Measurements from ENCODE around the gene STAP2.
"Not testable (repeated sequence)": the region's sequence is repeated elsewhere in the genome, so short reads cannot be mapped to it uniquely, and the experiment has no call there.

Gene STAP2

DNA sequence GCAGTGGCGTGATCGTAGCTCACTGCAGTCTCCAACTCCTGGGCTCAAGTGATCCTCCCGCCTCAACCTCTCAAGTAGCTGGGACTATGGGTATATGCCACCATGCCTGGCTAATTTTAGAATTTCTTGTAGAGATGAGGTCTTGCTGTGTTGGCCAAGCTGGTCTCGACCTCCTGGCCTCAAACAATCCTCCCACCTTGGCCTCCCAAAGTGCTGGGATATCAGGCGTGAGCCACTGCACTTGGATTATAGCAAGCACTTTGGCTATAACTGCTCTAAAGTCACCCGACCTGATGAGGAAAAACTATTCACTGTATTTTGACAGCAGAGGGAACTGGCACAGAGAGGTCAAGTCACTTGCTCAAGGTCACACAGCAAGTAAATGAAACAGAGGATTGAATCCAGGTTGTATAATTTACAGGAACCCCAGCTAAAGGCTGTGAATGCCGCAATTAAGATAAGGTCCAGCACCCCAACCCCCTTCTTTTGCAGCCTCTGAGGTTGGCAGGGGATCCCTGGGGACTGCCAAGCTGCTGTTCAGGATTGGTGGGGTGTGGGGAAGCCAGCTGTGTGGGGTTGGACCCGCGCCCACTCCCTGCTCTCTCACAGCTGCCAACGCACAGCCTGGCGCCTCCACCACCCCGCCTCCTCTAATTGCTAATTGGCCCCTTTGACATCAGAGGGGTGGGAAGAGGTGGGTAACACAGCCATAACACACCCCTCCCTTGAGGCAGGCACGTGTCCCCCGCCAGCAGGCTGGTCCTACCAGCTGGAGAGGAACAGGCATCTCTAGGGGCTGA, 42.5 kb downstream of the STAP2 start:
- DNase-seq: no peak

DNA sequence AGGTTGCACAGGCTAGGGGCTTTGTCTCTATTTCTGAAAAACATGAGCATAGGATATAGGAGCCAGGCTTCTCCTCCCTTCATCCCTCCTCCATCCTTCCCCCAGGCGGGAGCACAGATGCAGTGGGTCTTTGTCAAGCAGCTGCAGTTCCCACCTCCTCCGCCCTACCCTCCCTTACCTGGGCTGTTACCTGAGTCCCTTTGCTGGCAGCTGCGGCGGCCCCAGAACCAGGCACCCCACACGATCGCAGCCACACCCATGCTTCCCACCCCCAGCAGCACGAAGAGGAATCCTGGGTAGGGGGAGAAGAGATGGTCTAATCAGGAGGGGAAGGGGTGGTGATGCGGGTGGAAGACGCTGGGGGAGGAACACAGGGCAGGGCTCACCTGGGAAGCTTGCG, 44.2 kb downstream of the STAP2 start:
- DNase-seq: no peak

DNA sequence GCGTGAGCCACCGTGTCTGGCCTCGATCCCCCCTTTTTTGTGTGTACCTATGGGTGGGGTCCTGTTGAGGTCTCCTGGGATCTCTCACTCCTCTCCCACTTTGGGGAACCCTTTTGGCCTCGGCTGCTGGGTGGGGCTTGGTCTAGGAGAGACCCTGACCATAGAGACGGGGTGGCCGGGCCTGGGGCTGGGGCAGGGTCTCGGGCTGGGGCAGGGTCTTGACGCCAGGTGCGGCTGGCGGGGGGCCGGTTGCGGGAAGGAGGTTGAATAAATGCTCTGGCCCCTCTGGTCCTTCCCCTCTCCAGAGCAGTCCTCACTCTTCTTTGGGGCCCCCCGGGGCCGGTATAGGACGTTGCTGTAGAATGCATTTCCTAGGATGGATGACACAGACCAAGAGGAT, 46.1 kb downstream of the STAP2 start:
- no peak for DNase-seq

DNA sequence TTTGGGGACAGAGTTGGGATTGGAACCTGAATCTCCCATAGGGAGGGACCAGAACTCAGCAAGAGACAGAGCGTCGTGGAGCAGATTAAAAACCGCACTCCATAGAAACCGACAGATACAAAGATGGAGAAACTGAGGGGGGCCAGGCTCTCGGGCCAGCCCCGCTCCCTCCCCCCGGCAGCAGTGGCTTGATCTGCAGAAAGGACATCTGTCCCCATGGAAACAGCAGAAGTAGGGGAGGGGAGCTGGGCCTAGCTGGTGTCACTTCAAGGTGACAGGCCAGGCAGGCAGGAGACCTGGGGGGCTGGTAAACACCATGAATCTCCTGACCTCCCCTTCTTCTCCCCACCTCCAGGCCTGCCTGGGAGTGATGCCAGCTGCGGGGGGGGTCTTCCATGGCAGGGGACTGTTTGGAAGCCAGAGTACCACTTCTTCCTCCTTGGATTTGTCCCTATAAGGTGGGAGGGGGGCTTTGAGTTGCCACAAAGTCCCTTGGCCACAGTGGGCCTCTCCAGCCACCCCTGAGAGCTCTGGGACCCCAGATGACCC, 47.4 kb downstream of the STAP2 start:
- DNase-seq: no peak

DNA sequence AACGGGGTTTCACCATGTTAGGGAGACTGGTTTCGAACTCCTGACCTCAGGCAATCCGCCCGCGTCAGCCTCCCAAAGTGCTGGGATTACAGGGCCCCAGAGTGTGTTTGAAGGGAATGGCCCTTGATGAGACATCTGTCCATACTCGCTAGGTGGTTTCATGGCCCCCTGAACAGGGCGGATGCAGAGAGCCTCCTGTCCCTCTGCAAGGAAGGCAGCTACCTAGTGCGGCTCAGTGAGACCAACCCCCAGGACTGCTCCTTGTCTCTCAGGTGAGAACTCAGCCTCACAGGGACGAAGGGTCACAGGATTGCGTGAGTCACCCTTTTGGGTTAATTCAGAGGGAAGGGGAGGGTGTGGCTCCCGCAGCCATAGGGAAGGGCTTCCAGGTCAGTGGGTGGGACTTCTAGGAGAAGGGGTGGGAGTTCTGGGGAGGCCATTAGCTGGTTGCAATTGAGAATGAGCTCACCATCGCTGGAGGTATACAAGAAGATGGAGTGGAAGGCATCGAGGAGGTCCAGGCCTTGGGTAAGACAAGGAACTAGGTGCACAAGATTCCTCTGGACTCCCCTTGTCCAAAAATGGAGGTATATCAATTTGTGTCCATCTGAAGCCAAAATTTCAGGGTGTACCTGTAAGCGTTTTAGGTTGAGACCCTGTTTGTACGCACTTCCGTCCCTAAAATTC, 50.4 kb downstream of the STAP2 start:
- DNase-seq: no peak

DNA sequence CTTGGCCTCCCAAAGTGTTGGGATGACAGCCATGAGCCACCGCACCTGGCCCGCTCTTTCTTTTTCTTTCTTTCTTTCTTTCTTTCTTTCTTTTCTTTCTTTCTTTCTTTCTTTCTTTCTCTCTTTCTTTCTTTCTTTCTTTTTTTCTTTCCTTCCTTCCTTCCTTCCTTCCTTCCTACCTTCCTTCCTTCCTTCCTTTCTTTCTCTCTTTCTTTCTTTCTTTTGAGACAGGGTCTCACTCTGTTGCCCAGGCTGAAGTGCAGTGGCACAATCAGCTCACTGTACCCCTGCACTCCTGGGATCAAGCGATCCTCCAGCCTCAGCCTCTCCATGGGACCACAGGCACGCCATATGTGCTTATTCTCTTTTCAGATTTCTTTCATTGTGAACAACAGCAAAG, 52.5 kb downstream of the STAP2 start:
- not testable (repeated sequence) for DNase-seq

DNA sequence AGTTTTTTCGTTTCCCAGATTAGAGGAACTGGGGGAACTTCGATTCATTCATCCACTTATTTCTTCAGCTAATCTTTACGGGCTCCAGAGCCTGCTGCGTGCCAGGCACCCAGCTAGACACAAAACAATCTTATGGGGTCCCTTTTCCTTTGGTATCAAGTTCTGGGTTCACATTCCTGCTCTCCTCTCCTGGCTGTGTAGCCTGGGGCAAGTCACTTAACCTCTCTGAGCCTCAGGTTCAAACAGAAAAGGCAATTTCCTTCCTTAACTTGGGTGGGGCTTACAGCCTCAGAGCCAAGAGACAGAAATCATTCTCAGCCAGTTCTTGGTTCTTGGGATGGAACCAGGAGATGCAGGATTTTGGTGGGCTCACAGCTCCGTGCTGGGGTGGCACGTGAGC, 53.7 kb downstream of the STAP2 start:
- no peak for DNase-seq

DNA sequence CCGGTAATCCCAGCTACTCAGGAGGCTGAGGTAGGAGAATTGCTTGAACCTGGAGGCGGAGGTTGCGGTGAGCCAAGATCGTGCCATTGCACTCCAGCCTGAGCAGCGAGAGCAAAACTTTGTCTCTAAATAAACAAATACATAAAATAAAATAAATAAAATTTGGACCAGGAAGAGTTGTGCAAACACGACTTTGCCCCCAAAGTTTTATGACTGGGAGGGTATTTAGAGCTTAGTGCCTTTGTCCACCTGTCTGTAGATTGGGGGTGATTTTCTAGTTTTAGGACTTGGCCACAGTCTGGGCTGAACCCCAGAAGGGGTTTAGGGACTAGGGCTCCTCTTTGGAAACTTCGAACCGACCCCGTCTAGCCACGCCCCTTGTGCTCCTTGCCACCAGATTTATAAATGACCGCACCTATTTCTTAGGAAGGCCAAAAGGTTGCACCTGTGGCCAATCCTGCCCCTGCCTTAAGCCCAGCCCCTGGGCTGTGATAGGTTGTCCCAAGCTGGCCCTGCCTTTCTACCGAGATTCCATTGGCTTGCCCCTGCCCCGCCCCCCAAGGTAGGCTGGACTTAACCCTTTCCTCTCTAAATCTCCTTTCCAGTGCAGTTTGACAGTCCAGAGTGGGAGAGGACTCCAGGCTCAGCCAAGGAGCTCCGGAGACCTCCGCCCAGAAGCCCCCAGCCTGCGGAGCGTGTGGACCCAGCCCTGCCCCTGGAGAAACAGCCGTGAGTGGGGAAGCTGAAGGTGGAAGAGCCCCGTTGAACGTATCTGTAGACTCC, 54.3 kb downstream of the STAP2 start:
- DNase-seq: no peak

DNA sequence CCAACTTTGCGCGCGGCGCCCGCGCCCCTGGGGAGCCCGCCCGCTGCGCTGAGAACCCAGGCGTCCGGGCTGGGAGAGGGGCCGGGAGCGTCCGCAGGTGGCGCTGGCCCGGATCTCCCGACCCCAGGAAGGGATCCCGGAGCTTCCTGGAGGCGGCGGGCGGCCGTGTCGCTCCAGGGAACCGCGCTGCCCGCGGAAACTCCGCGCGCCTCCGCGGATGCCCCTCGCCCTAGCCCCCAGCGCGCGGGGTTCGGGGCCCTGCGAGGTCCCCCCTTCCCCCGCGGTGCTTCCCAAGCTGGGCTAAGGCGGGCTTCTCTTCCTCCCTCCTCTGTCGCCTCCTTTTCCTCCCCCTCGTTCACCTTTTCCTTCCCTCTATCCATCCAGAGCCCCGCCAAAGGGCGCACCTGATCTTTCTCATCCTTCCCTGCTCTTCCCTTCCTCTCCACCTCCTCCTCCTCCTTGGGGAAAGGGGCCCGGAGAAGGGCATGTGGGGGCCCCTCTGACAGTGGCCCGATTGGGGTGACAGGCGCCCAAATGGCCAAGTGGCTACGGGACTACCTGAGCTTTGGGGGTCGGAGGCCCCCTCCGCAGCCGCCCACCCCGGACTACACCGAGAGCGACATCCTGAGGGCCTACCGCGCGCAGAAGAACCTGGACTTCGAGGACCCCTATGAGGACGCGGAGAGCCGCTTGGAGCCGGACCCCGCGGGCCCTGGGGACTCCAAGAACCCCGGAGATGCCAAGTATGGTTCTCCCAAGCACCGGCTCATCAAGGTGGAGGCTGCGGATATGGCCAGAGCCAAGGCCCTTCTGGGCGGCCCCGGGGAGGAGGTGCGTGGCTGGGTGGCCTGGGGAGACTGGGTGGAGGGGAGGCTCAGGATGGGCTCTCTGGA, 58.9 kb downstream of the STAP2 start:
- DNase-seq: no peak

DNA sequence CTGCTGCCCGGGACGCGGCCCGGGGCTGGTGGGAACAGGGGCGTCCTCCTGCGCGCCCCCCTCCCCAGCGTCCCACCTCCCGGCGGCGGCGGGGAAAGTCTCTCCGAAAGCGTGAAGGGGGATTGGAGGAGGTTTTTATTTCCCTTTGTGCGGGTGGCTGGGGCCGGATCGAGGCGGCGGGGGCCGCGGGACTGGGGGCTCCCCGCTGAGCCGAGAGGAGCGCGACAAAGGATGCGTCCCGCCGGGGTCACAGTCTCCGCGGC, 59.4 kb downstream of the STAP2 start:
- no peak for DNase-seq

DNA sequence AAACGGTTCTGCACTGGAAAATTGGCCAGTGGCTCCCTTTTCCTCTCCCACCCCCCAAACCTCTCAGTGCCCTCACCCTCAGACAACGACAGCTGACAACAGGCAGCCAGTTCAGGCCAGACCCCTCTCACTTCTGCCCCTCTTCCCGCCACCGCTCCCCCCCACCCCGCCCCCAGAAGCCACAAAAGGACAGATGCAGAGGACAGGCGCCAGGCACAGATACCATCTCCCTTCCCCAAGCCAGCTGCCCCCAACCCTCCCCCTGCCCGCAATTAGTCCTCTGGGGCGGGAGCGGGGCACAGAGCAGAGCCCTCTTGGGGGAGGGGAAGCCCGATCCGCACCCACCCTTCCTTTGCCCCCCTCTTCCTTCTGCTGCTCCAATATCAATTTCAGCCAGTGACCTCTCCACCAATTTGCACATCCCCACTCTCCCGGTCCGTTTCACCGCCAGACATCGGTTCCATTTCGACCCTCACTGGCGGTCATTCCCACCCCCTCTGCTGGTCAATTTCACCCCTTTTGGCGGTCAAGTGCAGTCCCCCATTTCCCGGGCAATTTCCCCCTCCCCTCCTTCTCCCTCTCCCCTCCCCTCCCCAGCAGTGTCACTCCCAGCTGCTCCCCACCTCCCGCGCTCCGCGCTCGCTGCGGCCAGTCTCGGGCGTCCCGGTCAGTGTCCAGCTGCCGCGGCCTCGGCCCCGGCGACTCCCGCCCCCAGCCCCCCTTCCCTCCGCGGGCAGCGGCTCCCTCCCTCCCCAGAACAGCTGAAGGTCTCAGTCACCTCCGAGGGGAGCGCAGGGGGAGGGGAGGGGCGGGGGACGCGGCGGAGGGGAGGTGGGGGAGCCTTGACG, 60.0 kb downstream of the STAP2 start, which contains the start of gene SHD:
Gene SHD, plus strand, starts transcription at position 848 of the 848 bp plus-strand sequence. CDS start 798 bp downstream, outside the sequence.
- DNase-seq: no peak

DNA sequence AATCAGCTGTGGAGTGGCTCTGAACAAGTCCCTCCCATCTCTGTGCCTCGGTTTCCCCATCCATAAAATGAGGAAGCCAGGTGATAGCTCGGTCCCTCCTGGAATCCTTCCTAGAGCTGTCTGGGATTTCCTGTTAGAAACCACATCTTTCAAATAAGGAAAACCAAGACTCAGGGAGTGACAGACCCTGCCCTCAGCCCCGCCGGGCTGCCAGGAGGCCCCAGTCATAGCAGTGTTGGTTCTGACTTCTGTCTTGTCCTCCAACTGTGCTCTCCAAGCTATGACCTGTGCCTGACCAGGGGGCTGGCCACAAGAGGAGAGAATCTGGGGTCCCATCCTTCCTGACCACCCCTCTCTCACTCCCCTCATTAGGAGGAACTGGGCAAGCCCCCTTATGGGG, 60.6 kb downstream of the STAP2 start:
- DNase-seq: no peak

DNA sequence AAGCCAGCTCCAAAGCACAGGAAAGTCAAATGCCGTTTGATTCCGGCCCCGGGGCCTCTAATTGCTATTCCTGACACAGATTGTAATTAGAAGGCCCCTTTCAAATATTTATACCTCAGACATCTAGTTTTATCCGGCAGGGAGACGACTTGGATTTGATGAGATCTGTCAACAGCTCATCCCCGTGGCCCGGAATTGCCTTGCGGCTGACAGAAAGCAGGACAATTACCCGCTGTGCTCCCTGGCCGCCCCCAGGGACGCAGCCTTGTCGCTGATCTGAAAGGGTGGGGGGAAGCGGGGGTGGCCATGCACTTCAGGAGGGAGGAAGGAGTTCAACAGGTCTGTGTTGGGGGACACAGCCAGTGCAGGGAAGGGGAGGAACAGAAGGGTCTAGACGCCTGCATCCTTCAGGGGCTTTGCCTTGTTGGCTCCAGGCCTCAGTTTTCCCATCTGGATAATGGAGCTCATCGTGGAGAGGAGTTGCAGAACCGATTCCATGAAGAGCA, 61.4 kb downstream of the STAP2 start:
- DNase-seq: no peak

DNA sequence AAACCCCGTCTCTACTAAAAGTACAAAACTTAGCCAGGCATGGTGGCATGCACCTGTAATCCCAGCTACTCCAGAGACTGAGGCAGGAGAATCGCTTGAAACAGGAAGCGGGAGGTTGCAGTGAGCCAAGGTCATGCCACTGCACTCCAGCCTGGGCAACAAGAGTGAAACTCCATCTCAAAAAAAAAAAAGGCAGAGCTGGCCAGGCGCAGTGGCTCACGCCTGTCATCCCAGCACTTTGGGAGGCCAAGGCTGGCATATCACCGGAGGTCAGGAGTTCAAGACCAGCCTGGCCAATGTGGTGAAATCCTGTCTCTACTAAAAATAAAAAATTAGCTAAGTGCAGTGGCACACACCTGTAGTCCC, 64.3 kb downstream of the STAP2 start:
- not testable (repeated sequence) for DNase-seq
